Pancreas (tissue), 10 donors: ENCODE data around the gene PDE6D. TPM values are rescaled to one million over a fixed set of nuclear protein-coding genes. Genes with fewer than 3 reads are reported as not detected.
A peak's percentile ranks its signal among the peaks of the same experiment; 100 is the strongest.

Experiments
- ATAC-seq, 4 donors: fragments of 200-7000 bp; cut with Tn5 transposase; one replicate each; pipeline versions ENCODE4 v1.8.0 to v1.9.1; 2020; ENCODE audit warnings: mild to moderate bottlenecking in 4 of 4, moderate library complexity in 4 of 4
- DNase-seq, 6 donors: peaks; one replicate each; pipeline ENCODE4 v3.0.0-alpha.2; 2020
- FAIRE-seq: peaks from 2 replicates; lab custom pipeline; 2012; peaks lifted over from hg19 to GRCh38; lab: Jason Lieb, UNC
- H3K27ac ChIP-seq, 4 donors: fragments of 200-600 bp; sonication (generic); 1 replicate in 3 of 4; 2 replicates in 1 of 4; pipeline versions ENCODE4 v1.5.0 to v1.8.0; 2020
- H3K27me3 ChIP-seq, 4 donors: fragments of 200-600 bp; one replicate each; pipeline ENCODE4 v1.8.0; 2021
- H3K36me3 ChIP-seq, 3 donors: fragments of 200-600 bp; sonication (generic) in 1 of 3; one replicate each; pipeline versions ENCODE4 v1.5.0 to v1.8.0; 2020 to 2021
- H3K4me1 ChIP-seq, 3 donors: fragments of 200-600 bp; one replicate each; pipeline ENCODE4 v1.8.0; 2021
- H3K4me3 ChIP-seq, 4 donors: fragments of 200-600 bp; sonication (generic) in 2 of 4; one replicate each; pipeline versions ENCODE4 v1.5.0 to v1.8.0; 2020 to 2021
- H3K9me3 ChIP-seq, 4 donors: fragments of 200-600 bp; one replicate each; pipeline ENCODE4 v1.8.0; 2021
- CTCF ChIP-seq, 4 donors: fragments of 200-600 bp; sonication (generic) in 3 of 4; IDR thresholded peaks; one replicate each; pipeline versions ENCODE4 v1.5.0 to v1.8.0; 2021; ENCODE audit warnings: antibody characterized with exemption in 4 of 4
- WGBS, 2 donors: extraction: QIAGEN DNeasy Blood & Tissue Kit; methylation state at CpG; one replicate each; pipeline ENCODE4 v1.1.7; 2013; 5-methylcytosine and 5-hydroxymethylcytosine counted together
- intact Hi-C, 3 donors: fragments of 100-400 bp; cut with DNase I; formaldehyde crosslinking; loops; one replicate each; pipeline versions ENCODE4 v1.11.1 to v1.14.2; 2022
- polyA plus RNA-seq, 2 donors: library from polyadenylated mRNA; stranded (reverse); fragments of 200-250 nt; gene quantifications; one replicate each; pipeline ENCODE4 v1.2.3, GENCODE V29; 2013
- total RNA-seq, 6 donors: library from RNA; stranded (reverse); fragmentation: NEBNext Ultra II Directional in 4 of 6; extraction: Animal tissue kit (Norgen Biotek cat#: 25700) in 4 of 6; gene quantifications; one replicate each; pipeline versions ENCODE4 v1.2.1 to v1.2.4, GENCODE V29; 2021 to 2023
- donor health status: healthy with polysubstance abuse.
- donor health status: DM: no; HTN: no; CAD: no; lungs with moderate emphysema.
- donor health status: DM: no; HTN: no; CAD: no.
- donor health status: control.
- donor health status: control.
- donor health status: Bipolar disorder and iron deficiency.
- donor health status: DM: yes; HTN: yes; CAD: no.
- donor health status: DM: no; HTN: no; CAD: no.
- donor health status: DM: no; HTN: no; CAD: no.
- donor health status: DM: yes; HTN: yes; CAD: no.

Gene PDE6D
- total and polyA plus RNA-seq, 8 donors, result 5.6 to 14.0 (median 7.6) TPM

DNA sequence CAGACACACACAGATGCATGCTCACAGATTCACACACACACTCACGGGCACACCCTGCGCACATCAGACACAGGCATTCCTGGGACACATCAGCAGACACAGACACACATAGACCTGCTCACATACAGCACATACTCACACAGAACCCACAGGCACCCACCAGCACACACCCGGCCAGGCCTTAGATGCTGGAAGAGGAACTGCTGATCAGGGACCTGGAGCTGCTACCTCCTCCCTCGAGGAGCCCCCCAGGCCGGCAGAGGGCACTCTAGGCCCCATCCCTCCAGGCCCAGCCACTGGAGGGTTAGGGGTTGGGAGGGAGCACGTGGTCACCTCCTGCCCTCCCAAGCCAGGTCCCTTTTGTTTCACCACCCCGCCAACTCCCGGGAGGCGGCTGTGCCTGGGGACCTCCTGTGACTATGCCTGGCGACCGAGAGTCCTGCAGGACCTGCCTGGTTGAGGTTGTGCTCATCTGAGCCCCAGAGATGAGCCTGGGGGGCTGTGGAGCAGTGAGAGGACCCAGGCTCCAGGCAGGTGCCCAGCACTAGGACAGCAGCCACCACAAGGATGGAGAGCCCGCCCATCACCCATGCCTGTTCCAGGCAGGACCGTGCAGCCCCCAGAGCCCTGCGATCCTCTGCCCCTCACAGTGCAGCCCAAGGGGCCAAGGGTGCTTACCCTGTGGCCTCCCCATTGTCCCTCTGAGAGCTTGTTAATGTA lies 93.8 kb downstream of the PDE6D start:
- Histone ChIP-seq H3K4me3 (no peak overlapping the region), H3K9me3 (no peaks in the 10 kb centered on the region), H3K36me3 (no peaks in the 10 kb centered on the region), H3K4me1 (no peaks in the 10 kb centered on the region), H3K27ac (no peak overlapping the region), H3K27me3 (no peaks in the 10 kb centered on the region)
- WGBS, 2 donors, result 50 to 52% methylated on average over 14 of the region's 14 CpGs
- peak; percentile 61 to 87 (median 76) for ATAC-seq
- no peak for FAIRE-seq
- peak in 5 of 6 donors; percentile 60 to 84 (median 71) for DNase-seq
- intact Hi-C loops, result no loop called here
- TF ChIP-seq CTCF (IDR thresholded peaks at IDR 0.05), result peak in 3 of 4 donors; percentile 22 to 30 (median 29)

GRCh38 chr2:231686192-231687100 lies 94.6 kb downstream of the PDE6D start:
- WGBS, 2 donors, result 86 to 88% methylated on average over 11 of the region's 11 CpGs
- intact Hi-C loops, result no loop called here
- FAIRE-seq, result no peak
- TF ChIP-seq CTCF (IDR thresholded peaks at IDR 0.05), result no peak
- no peak for ATAC-seq
- Histone ChIP-seq H3K9me3 (no peaks in the 10 kb centered on the region), H3K4me3 (no peak overlapping the region), H3K36me3 (no peaks in the 10 kb centered on the region), H3K27ac (no peak overlapping the region), H3K27me3 (no peaks in the 10 kb centered on the region), H3K4me1 (peaks cover 0 to 2% (median 0%) of the 10 kb centered on the region in 3 donors)
- no peak for DNase-seq

DNA sequence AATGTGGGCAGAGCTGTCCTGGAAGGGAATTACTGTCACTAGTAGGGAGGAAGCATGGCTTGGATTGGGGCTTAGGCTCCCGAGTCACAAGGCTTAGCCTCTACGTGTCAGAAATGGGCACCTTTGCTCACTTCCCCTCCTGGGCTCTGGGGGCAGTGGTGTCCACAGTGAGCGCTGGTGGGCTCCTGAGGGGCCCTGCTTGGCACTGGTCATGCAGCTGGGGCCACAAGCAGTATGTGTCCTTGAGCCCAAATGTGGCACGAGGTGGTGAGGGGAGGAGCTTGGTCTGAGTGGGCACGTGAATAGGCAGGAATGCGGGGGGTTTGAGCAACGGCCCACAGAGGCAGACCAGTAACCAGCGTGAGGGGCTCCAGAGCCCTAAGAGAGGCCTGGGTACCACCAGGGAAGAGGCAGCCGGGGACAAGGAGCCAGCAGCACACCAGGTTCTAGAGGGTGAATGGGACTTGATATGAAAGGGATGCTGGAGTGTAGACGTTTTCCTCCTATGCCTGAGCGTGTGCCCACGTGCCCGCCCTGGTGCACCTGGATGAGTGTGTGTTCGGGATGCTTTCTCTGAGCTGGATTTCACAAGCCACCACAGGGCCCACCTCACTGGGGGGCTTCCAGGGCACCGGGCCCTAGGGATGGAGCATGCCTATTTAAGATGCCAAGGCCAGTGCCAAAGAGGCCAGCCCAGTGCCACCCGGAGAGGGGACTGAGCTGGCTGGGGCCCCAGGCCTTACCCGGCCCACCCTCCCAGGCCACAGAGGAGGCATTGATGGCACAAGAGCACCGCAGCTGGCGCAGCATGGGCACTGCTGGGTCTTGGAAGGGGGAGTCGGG lies 95.5 kb downstream of the PDE6D start:
- Histone ChIP-seq H3K27me3 (no peaks in the 10 kb centered on the region), H3K36me3 (no peaks in the 10 kb centered on the region), H3K4me1 (peaks cover 0 to 3% (median 0%) of the 10 kb centered on the region in 3 donors), H3K27ac (no peak overlapping the region), H3K4me3 (no peak overlapping the region), H3K9me3 (no peaks in the 10 kb centered on the region)
- intact Hi-C loops, result no loop called here
- no peak for ATAC-seq
- no peak for DNase-seq
- FAIRE-seq, result no peak
- TF ChIP-seq CTCF (IDR thresholded peaks at IDR 0.05), result no peak
- 76 to 78% methylated on average over 20 of the region's 20 CpGs for WGBS, 2 donors

DNA sequence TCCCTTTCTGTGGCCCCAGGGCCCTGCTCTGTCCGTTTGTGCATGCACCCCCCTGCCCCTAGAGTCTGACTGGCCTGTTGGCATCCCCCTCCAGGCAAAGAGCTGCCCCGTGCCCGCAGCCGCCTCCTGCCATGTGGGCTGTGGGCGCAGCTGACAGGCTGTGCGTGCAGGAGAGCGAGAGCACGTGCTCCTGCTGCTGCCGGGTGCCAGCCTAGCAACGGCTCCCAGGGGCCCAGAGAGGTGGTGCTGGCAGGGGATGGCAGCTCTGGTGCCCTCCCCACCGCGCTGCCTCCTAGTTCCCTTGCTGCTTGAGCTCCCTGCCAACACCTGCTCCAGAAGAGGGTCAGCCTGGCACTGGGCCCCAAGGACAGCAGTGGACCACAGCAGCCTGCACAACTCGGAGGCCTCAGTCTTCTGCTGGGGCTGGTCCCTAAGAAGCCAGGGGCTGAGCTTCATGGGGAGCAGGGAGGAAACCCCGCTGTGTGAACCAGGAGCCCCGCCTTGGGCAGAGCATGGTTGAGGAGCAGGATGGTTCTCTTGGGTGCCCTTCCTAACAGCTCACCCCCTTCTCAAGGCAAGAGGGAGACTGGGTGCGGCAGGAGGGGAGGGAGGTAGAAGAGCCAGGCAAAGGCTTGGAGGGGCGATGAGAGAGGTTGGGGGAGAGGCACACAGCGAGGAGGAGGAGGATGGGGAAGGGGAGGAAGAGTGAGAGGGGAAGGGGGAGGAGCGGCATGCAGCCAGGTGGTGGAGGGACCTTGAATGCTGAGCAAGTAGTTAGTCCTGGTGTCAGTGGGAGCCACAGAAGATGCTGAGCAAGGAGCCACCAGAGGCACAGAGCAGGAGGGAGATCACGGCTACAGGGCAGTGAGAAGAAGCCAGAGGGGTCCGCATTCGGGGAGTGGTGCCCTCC lies 96.5 kb downstream of the PDE6D start:
- TF ChIP-seq CTCF (IDR thresholded peaks at IDR 0.05), result no peak
- Histone ChIP-seq H3K9me3 (no peaks in the 10 kb centered on the region), H3K27ac (no peak overlapping the region), H3K4me1 (peaks cover 0 to 3% (median 0%) of the 10 kb centered on the region in 3 donors), H3K4me3 (no peak overlapping the region), H3K27me3 (no peaks in the 10 kb centered on the region), H3K36me3 (no peaks in the 10 kb centered on the region)
- DNase-seq, result peak in 1 of 6 donors; percentile 60
- intact Hi-C loops, result no loop called here
- FAIRE-seq, result no peak
- WGBS, 2 donors, result 63 to 65% methylated on average over 21 to 22 of the region's 22 CpGs
- ATAC-seq, result peak in 3 of 4 donors; percentile 29 to 43 (median 36)
